ENCODE measurements around the gene GAMT.

GAMT gene

GRCh38 chr19:1384478-1385110, 16.7 kb downstream of the GAMT start:
- no peak for DNase-seq (ENCODE audit: low read depth, low spot score)

GRCh38 chr19:1384085-1384462, 17.3 kb downstream of the GAMT start:
- no peak for DNase-seq (ENCODE audit: low read depth, low spot score)

- DNase-seq (ENCODE audit: low read depth, low spot score) = peak; percentile 88
These were observed 17.8 kb downstream of the GAMT start, which contains the start of gene NDUFS7 for GRCh38 chr19:1383312-1384084. TSS of gene NDUFS7 (plus strand) at chr19:1383907. CDS start at chr19:1383927, 20 bp downstream.

- no peak for DNase-seq (ENCODE audit: low read depth, low spot score)
These were observed 18.4 kb downstream of the GAMT start for GRCh38 chr19:1383017-1383311.

GRCh38 chr19:1382250-1382649, 19.1 kb downstream of the GAMT start:
- DNase-seq (ENCODE audit: low read depth, low spot score) = no peak

- no peak for DNase-seq (ENCODE audit: low read depth, low spot score)
These were observed 21.3 kb downstream of the GAMT start for GRCh38 chr19:1379961-1380489.

GRCh38 chr19:1379126-1379905, 22.0 kb downstream of the GAMT start:
- no peak for DNase-seq (ENCODE audit: low read depth, low spot score)

- no peak for DNase-seq (ENCODE audit: low read depth, low spot score)
These were observed 23.2 kb downstream of the GAMT start for GRCh38 chr19:1377965-1378785.

GRCh38 chr19:1377176-1377964, 24.0 kb downstream of the GAMT start:
- DNase-seq (ENCODE audit: low read depth, low spot score) = no peak

GRCh38 chr19:1376415-1376805, 24.9 kb downstream of the GAMT start:
- no peak for DNase-seq (ENCODE audit: low read depth, low spot score)

GRCh38 chr19:1374250-1374577, 27.1 kb downstream of the GAMT start:
- DNase-seq (ENCODE audit: low read depth, low spot score) = no peak

- DNase-seq (ENCODE audit: low read depth, low spot score) = no peak
These were observed 27.6 kb downstream of the GAMT start for GRCh38 chr19:1373534-1374249.

GRCh38 chr19:1373042-1373533, 28.3 kb downstream of the GAMT start:
- no peak for DNase-seq (ENCODE audit: low read depth, low spot score)

GRCh38 chr19:1370579-1371361, 30.6 kb downstream of the GAMT start:
- DNase-seq (ENCODE audit: low read depth, low spot score) = no peak

- no peak for DNase-seq (ENCODE audit: low read depth, low spot score)
These were observed 32.0 kb downstream of the GAMT start for GRCh38 chr19:1369214-1369805.

GRCh38 chr19:1366899-1367870, 34.2 kb downstream of the GAMT start:
- DNase-seq (ENCODE audit: low read depth, low spot score) = no peak

GRCh38 chr19:1366296-1366695, 35.0 kb downstream of the GAMT start:
- no peak for DNase-seq (ENCODE audit: low read depth, low spot score)

Data from activated CD4-positive, CD25-positive, alpha-beta regulatory T cell treated with anti-CD3 and anti-CD28 coated beads, Interleukin-2, amount 50 U/mL, for 16 hours (primary cell).